Panc1 (cell line): ENCODE measurements around the gene SMIM10L2A.

Experiments used
- CTCF ChIP-seq: fragments of 450-650 bp; IDR thresholded peaks from 2 replicates; pipeline ENCODE4 v1.5.1; 2017; ENCODE audit warnings: mild to moderate bottlenecking
- POLR2AphosphoS5 ChIP-seq: IDR thresholded peaks from 2 replicates; pipeline ENCODE4 v1.6.1; 2012; ENCODE audit warnings: mild to moderate bottlenecking, low read depth, low read length, moderate library complexity
- REST ChIP-seq, 2 experiments: IDR thresholded peaks; 2 replicates each; pipeline ENCODE4 v1.6.1; 2011 to 2012; ENCODE audit warnings: low read depth in 2 of 2, control low read depth in 1 of 2, low read length in 1 of 2, mild to moderate bottlenecking in 1 of 2, moderate library complexity in 1 of 2; ENCODE audit not compliant: insufficient read depth in 1 of 2
- SIN3A ChIP-seq: IDR thresholded peaks from 2 replicates; pipeline ENCODE4 v1.6.1; 2012; ENCODE audit warnings: low read depth, mild to moderate bottlenecking, low read length, moderate library complexity, borderline replicate concordance; ENCODE audit not compliant: insufficient read depth
- TCF7L2 ChIP-seq: IDR thresholded peaks from 2 replicates; pipeline ENCODE4 v1.6.1; 2011; ENCODE audit warnings: mild to moderate bottlenecking, low read depth, low read length, inconsistent platforms

GRCh38 chrX:135397652-135398051 is 24.1 kb upstream of the SMIM10L2A start:
- TF ChIP-seq CTCF: no peak
- no peak for TF ChIP-seq REST (IDR thresholded peaks at IDR 0.05; ENCODE audit: insufficient read depth in 1 of 2, low read depth in 2 of 2, low read length in 1 of 2)
- no peak for TF ChIP-seq POLR2AphosphoS5
- TF ChIP-seq TCF7L2: no peak
- TF ChIP-seq SIN3A: no peak
